Keratinocyte (primary cell): Measurements from ENCODE around the gene PPM1B. TPM values are rescaled to one million over a fixed set of nuclear protein-coding genes. Genes with fewer than 3 reads are reported as not detected.

Experiments used
- DNase-seq: peaks from one replicate; pipeline ENCODE4 v3.0.0-alpha.2; 2011; ENCODE audit warnings: low read depth, missing footprints, low spot score
- FAIRE-seq: peaks from 2 replicates; lab custom pipeline; 2011; peaks lifted over from hg19 to GRCh38; lab: Jason Lieb, UNC
- H2AFZ ChIP-seq: 2 replicates; pipeline ENCODE4 v1.6.0; 2012; ENCODE audit warnings: low read length, control low read depth, inconsistent platforms; ENCODE audit not compliant: control insufficient read depth
- H3K27ac ChIP-seq: 2 replicates; pipeline ENCODE4 v1.5.1; 2011; ENCODE audit warnings: low read length; ENCODE audit not compliant: control insufficient read depth, insufficient read depth
- H3K27me3 ChIP-seq: 3 replicates; pipeline ENCODE4 v1.6.0; 2011; ENCODE audit warnings: low read length; ENCODE audit not compliant: control insufficient read depth, insufficient read depth; ENCODE audit errors: extremely low read depth
- H3K36me3 ChIP-seq, 2 experiments: 2 replicates in 1 of 2; 3 replicates in 1 of 2; pipeline ENCODE4 v1.5.1; 2011; ENCODE audit warnings: low read length in 2 of 2, mild to moderate bottlenecking in 1 of 2; ENCODE audit not compliant: control insufficient read depth in 2 of 2, insufficient read depth in 2 of 2; ENCODE audit errors: extremely low read depth in 1 of 2
- H3K4me1 ChIP-seq: 3 replicates; pipeline ENCODE4 v1.5.1; 2011; ENCODE audit warnings: low read length; ENCODE audit not compliant: control insufficient read depth, insufficient read depth; ENCODE audit errors: extremely low read depth
- H3K4me2 ChIP-seq: 3 replicates; pipeline ENCODE4 v1.6.0; 2011; ENCODE audit warnings: low read depth, low read length; ENCODE audit not compliant: control insufficient read depth, insufficient read depth; ENCODE audit errors: extremely low read depth
- H3K4me3 ChIP-seq, 3 experiments: fragments of 200-600 bp in 1 of 3; sonication (generic) in 1 of 3; 2 replicates in 2 of 3; 3 replicates in 1 of 3; pipeline ENCODE4 v1.5.1; 2011 to 2016; ENCODE audit warnings: low read length in 3 of 3, mild to moderate bottlenecking in 3 of 3, control low read depth in 2 of 3, inconsistent platforms in 1 of 3, low read depth in 1 of 3, mixed read lengths in 1 of 3, mixed run types in 1 of 3, moderate library complexity in 1 of 3; ENCODE audit not compliant: control insufficient read depth in 2 of 3, insufficient read depth in 2 of 3; ENCODE audit errors: extremely low read depth in 1 of 3
- H3K79me2 ChIP-seq: 2 replicates; pipeline ENCODE4 v1.6.0; 2012; ENCODE audit warnings: low read length; ENCODE audit not compliant: control insufficient read depth, insufficient read depth
- H3K9ac ChIP-seq: 3 replicates; pipeline ENCODE4 v1.6.0; 2011; ENCODE audit warnings: low read length; ENCODE audit not compliant: control insufficient read depth, insufficient read depth; ENCODE audit errors: extremely low read depth
- H3K9me1 ChIP-seq: 3 replicates; pipeline ENCODE4 v1.6.0; 2011; ENCODE audit warnings: low read length; ENCODE audit not compliant: control insufficient read depth, insufficient read depth; ENCODE audit errors: extremely low read depth
- H3K9me3 ChIP-seq: 2 replicates; pipeline ENCODE4 v1.5.1; 2012; ENCODE audit warnings: low read depth, low read length; ENCODE audit not compliant: control insufficient read depth
- H4K20me1 ChIP-seq: 3 replicates; pipeline ENCODE4 v1.6.0; 2011; ENCODE audit warnings: low read length; ENCODE audit not compliant: control insufficient read depth, insufficient read depth; ENCODE audit errors: extremely low read depth
- CTCF ChIP-seq, 3 experiments: IDR thresholded peaks in 1 of 3; conservative IDR thresholded peaks in 1 of 3; optimal IDR thresholded peaks in 1 of 3; 2 replicates in 2 of 3; 3 replicates in 1 of 3; pipeline versions ENCODE3 to v1.5.1; 2011; ENCODE audit warnings: low read length in 3 of 3, mild to moderate bottlenecking in 3 of 3, moderate library complexity in 2 of 3, control low read depth in 1 of 3, inconsistent platforms in 1 of 3; ENCODE audit not compliant: insufficient read depth in 2 of 3; ENCODE audit errors: extremely low read depth in 1 of 3
- EZH2 ChIP-seq: IDR thresholded peaks from one replicate; pipeline ENCODE4 v1.6.1; 2012; ENCODE audit warnings: inconsistent platforms, mild to moderate bottlenecking, low read length, moderate library complexity
- dilution Hi-C: fragments of 300-500 bp; cut with MboI; formaldehyde crosslinking; loops from one replicate; pipeline ENCODE4 v1.7.0; 2020; ENCODE audit warnings: low sequenced_read_pairs; ENCODE audit not compliant: extremely low pct_ligation_motif_present
- polyA plus RNA-seq, 5 experiments: library from polyadenylated mRNA; depleted of rRNA in 3 of 5; stranded (reverse) in 3 of 5; stranded (forward) in 1 of 5; unstranded in 1 of 5; fragments of >200 nt; gene quantifications; 1 replicate in 1 of 5; 2 replicates in 3 of 5; 3 replicates in 1 of 5; pipeline versions ENCODE4 v1.2.1 to v1.2.3, GENCODE V29; 2011 to 2012; ENCODE audit warnings: missing spikeins in 2 of 5, low read depth in 1 of 5, low replicate concordance in 1 of 5

The PPM1B gene
- polyA plus RNA-seq, 1 donor (not counting 4 experiments of a cell fraction or from before 2014, with no cell fraction given): 34.5 TPM

GRCh38 chr2:44275927-44276303 lies 107.2 kb downstream of the PPM1B start:
- no peak overlapping the region for H2AFZ ChIP-seq
- H3K4me1 ChIP-seq: no peaks in the 10 kb centered on the region
- dilution Hi-C loops: no loop called here
- H3K27ac ChIP-seq: no peak overlapping the region
- DNase-seq (no peak), FAIRE-seq (no peak)
- H3K36me3 ChIP-seq: no peaks in the 10 kb centered on the region
- no peaks in the 10 kb centered on the region for H4K20me1 ChIP-seq
- no peaks in the 10 kb centered on the region for H3K9me1 ChIP-seq
- H3K4me3 ChIP-seq: no peak overlapping the region
- H3K4me2 ChIP-seq: no peak overlapping the region
- H3K79me2 ChIP-seq: no peaks in the 10 kb centered on the region
- no peaks in the 10 kb centered on the region for H3K9me3 ChIP-seq
- no peaks in the 10 kb centered on the region for H3K27me3 ChIP-seq
- no peak for TF ChIP-seq EZH2
- no peak for TF ChIP-seq CTCF (optimal IDR thresholded peaks at IDR 0.05 in 1 of 3, IDR thresholded peaks at IDR 0.05 in 1 of 3, conservative IDR thresholded peaks at IDR 0.05 in 1 of 3; ENCODE audit: extremely low read depth in 1 of 3, insufficient read depth in 2 of 3, low read length in 3 of 3)
- no peak overlapping the region for H3K9ac ChIP-seq

GRCh38 chr2:44277541-44277940 lies 108.9 kb downstream of the PPM1B start:
- dilution Hi-C loops: no loop called here
- H3K9ac ChIP-seq: no peak overlapping the region
- H3K27me3 ChIP-seq: no peaks in the 10 kb centered on the region
- H3K9me1 ChIP-seq: no peaks in the 10 kb centered on the region
- no peak for FAIRE-seq
- no peaks in the 10 kb centered on the region for H3K79me2 ChIP-seq
- no peaks in the 10 kb centered on the region for H4K20me1 ChIP-seq
- no peak overlapping the region for H3K27ac ChIP-seq
- H2AFZ ChIP-seq: no peak overlapping the region
- H3K9me3 ChIP-seq: no peaks in the 10 kb centered on the region
- TF ChIP-seq CTCF (optimal IDR thresholded peaks at IDR 0.05 in 1 of 3, IDR thresholded peaks at IDR 0.05 in 1 of 3, conservative IDR thresholded peaks at IDR 0.05 in 1 of 3; ENCODE audit: extremely low read depth in 1 of 3, insufficient read depth in 2 of 3, low read length in 3 of 3) (no peak), EZH2 (no peak)
- no peak overlapping the region for H3K4me3 ChIP-seq
- no peak overlapping the region for H3K4me2 ChIP-seq
- H3K4me1 ChIP-seq: no peaks in the 10 kb centered on the region
- DNase-seq: no peak
- H3K36me3 ChIP-seq: no peaks in the 10 kb centered on the region
